Astrocyte (in vitro differentiated cells and primary cell): ENCODE measurements around the gene TBL1XR1. TPM values are rescaled to one million over a fixed set of nuclear protein-coding genes. Genes with fewer than 3 reads are reported as not detected.

ENCODE experiments used
- DNase-seq: peaks from one replicate; pipeline ENCODE4 v3.0.0-alpha.2; 2010; ENCODE audit warnings: low read depth
- FAIRE-seq: peaks from 2 replicates; lab custom pipeline; 2011; peaks lifted over from hg19 to GRCh38; lab: Jason Lieb, UNC
- H2AFZ ChIP-seq: 2 replicates; pipeline ENCODE4 v1.6.0; 2012; ENCODE audit warnings: low read depth, low read length, inconsistent platforms
- H3K27ac ChIP-seq: 2 replicates; pipeline ENCODE4 v1.5.1; 2011; ENCODE audit warnings: low read depth, low read length, inconsistent platforms
- H3K27me3 ChIP-seq: 2 replicates; pipeline ENCODE4 v1.6.0; 2011; ENCODE audit warnings: low read length, inconsistent platforms; ENCODE audit not compliant: insufficient read depth
- H3K36me3 ChIP-seq: 2 replicates; pipeline ENCODE4 v1.5.1; 2011; ENCODE audit warnings: low read length, inconsistent platforms; ENCODE audit not compliant: insufficient read depth
- H3K4me1 ChIP-seq: 2 replicates; pipeline ENCODE4 v1.5.1; 2011; ENCODE audit warnings: low read length, inconsistent platforms; ENCODE audit not compliant: insufficient read depth
- H3K4me2 ChIP-seq: 2 replicates; pipeline ENCODE4 v1.6.0; 2012; ENCODE audit warnings: low read length, inconsistent platforms
- H3K4me3 ChIP-seq: 2 replicates; pipeline ENCODE4 v1.5.1; 2011; ENCODE audit warnings: low read depth, mild to moderate bottlenecking, low read length, inconsistent platforms; ENCODE audit not compliant: insufficient read depth
- H3K79me2 ChIP-seq: 2 replicates; pipeline ENCODE4 v1.6.0; 2012; ENCODE audit warnings: mild to moderate bottlenecking, low read length, inconsistent platforms; ENCODE audit not compliant: insufficient read depth
- H3K9ac ChIP-seq: 2 replicates; pipeline ENCODE4 v1.6.0; 2012; ENCODE audit warnings: mild to moderate bottlenecking, low read length, inconsistent platforms
- H3K9me3 ChIP-seq: 2 replicates; pipeline ENCODE4 v1.5.1; 2012; ENCODE audit warnings: low read depth, mild to moderate bottlenecking, low read length, inconsistent platforms; ENCODE audit not compliant: insufficient read depth
- H4K20me1 ChIP-seq: 2 replicates; pipeline ENCODE4 v1.6.0; 2012; ENCODE audit warnings: low read length, inconsistent platforms; ENCODE audit not compliant: insufficient read depth
- H3K27ac Mint-ChIP-seq: one replicate; pipeline ENCODE4 v1.8.0; 2021; ENCODE audit warnings: mild to moderate bottlenecking, mixed read lengths; ENCODE audit not compliant: unreplicated experiment
- H3K27me3 Mint-ChIP-seq: one replicate; pipeline ENCODE4 v1.8.0; 2021; ENCODE audit warnings: low read depth, mixed read lengths; ENCODE audit not compliant: unreplicated experiment
- H3K36me3 Mint-ChIP-seq: one replicate; pipeline ENCODE4 v1.8.0; 2021; ENCODE audit warnings: low read depth, mixed read lengths; ENCODE audit not compliant: unreplicated experiment
- H3K4me1 Mint-ChIP-seq: one replicate; pipeline ENCODE4 v1.8.0; 2021; ENCODE audit warnings: low read depth, mixed read lengths; ENCODE audit not compliant: unreplicated experiment
- H3K4me3 Mint-ChIP-seq: one replicate; pipeline ENCODE4 v1.8.0; 2021; ENCODE audit warnings: mild to moderate bottlenecking, moderate library complexity, mixed read lengths; ENCODE audit not compliant: unreplicated experiment
- H3K9me3 Mint-ChIP-seq: one replicate; pipeline ENCODE4 v1.8.0; 2021; ENCODE audit warnings: mild to moderate bottlenecking, mixed read lengths; ENCODE audit not compliant: unreplicated experiment
- CTCF ChIP-seq: IDR thresholded peaks from 2 replicates; pipeline ENCODE4 v1.5.1; 2011; ENCODE audit warnings: low read depth, mild to moderate bottlenecking, inconsistent platforms, low read length, moderate library complexity; ENCODE audit not compliant: insufficient read depth
- EZH2 ChIP-seq: IDR thresholded peaks from 2 replicates; pipeline ENCODE4 v1.6.1; 2012; ENCODE audit warnings: mild to moderate bottlenecking, low read length, inconsistent platforms; ENCODE audit not compliant: insufficient read depth
- total RNA-seq: library from RNA; stranded (reverse); gene quantifications from 2 replicates; pipeline ENCODE4 v1.2.1, GENCODE V29; 2021

Gene TBL1XR1
- total RNA-seq, 1 donor from 2014 or later, result 140 TPM

DNA sequence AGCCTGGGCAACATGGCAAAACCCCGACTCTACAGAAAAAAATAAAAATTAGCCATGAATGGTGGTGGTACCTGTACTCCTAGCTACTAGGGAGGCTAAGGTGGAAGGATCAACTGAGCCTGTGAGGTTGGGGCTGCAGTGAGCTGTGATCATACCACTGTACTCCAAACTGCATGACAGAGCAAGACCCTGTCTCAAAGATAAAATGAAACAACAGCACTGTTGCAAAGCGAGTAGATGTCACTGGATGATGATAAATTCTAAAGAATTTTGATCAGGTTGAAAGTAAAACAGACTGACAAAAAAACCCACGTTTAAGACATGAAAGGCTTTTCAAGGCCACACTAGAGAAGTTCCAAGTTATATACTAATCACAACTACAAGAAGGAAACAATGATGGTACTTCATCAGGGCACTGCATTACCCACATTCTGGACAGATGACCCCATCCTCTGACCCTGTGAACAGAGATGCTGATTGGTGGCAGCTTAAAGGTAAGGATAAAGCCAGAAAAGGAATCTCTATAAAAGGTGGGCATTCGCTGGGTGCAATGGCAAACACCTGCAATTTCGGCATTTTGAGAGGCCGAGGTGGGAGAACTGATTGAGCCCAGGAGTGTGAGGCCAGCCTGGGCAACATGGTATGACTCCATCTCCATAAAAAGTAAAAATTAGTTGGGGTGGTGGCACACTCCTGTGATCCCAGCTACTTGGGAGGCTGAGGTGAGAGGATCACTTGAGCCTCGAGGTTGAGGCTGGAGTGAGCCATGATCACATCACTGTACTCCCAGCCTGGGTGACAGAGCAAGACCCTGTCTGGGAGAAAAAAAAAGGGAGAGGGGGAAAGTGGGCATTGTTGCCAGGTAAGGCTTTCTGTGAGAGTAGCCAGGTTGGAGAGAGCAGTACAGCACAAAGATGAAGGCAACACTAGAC lies 59.2 kb downstream of the TBL1XR1 start:
- Histone ChIP-seq H3K9ac (no peak overlapping the region), H3K4me1 (no peaks in the 10 kb centered on the region), H3K27ac (no peak overlapping the region), H3K4me3 (no peak overlapping the region), H3K27me3 (no peaks in the 10 kb centered on the region), H3K9me3 (no peaks in the 10 kb centered on the region), H4K20me1 (peaks cover 87% of the 10 kb centered on the region), H3K36me3 (no peaks in the 10 kb centered on the region), H3K79me2 (peaks cover 98% of the 10 kb centered on the region), H3K4me2 (no peak overlapping the region), H2AFZ (no peak overlapping the region)
- H3K27ac Mint-ChIP-seq, result no peak overlapping the region
- H3K4me1 Mint-ChIP-seq, result peaks cover 8% of the 10 kb centered on the region
- no peaks in the 10 kb centered on the region for H3K27me3 Mint-ChIP-seq
- H3K9me3 Mint-ChIP-seq, result no peaks in the 10 kb centered on the region
- DNase-seq, result no peak
- no peak for FAIRE-seq
- no peak overlapping the region for H3K4me3 Mint-ChIP-seq
- peaks cover 2% of the 10 kb centered on the region for H3K36me3 Mint-ChIP-seq
- TF ChIP-seq CTCF, result no peak
- no peak for TF ChIP-seq EZH2

- Mint-ChIP-seq H3K9me3 (no peaks in the 10 kb centered on the region), H3K4me1 (peaks cover 9% of the 10 kb centered on the region), H3K27me3 (no peaks in the 10 kb centered on the region), H3K36me3 (peaks cover 8% of the 10 kb centered on the region), H3K27ac (no peak overlapping the region), H3K4me3 (no peak overlapping the region)
- no peak overlapping the region for H3K4me2 ChIP-seq
- no peaks in the 10 kb centered on the region for H3K4me1 ChIP-seq
- TF ChIP-seq CTCF, result no peak
- no peak for TF ChIP-seq EZH2
- no peaks in the 10 kb centered on the region for H3K27me3 ChIP-seq
- no peak overlapping the region for H3K27ac ChIP-seq
- DNase-seq, result no peak
- H4K20me1 ChIP-seq, result peaks cover 88% of the 10 kb centered on the region
- peaks cover 98% of the 10 kb centered on the region for H3K79me2 ChIP-seq
- no peak for FAIRE-seq
- no peaks in the 10 kb centered on the region for H3K36me3 ChIP-seq
- no peaks in the 10 kb centered on the region for H3K9me3 ChIP-seq
- H3K4me3 ChIP-seq, result no peak overlapping the region
- no peak overlapping the region for H3K9ac ChIP-seq
- no peak overlapping the region for H2AFZ ChIP-seq
These were observed 60.5 kb downstream of the TBL1XR1 start for GRCh38 chr3:177136741-177137140.
